Hematopoietic multipotent progenitor cell (in vitro differentiated cells): ENCODE results near the gene DPEP3. TPM values are rescaled to one million over a fixed set of nuclear protein-coding genes. Genes with fewer than 3 reads are reported as not detected.

Experiments used
- DNase-seq, 3 donors: peaks; one replicate each; pipeline ENCODE4 v3.0.0-alpha.2; 2011 to 2015; ENCODE audit warnings: low read depth in 2 of 3, low spot score in 2 of 3
- total RNA-seq: library from RNA; depleted of rRNA; stranded (reverse); fragments of >200 nt; gene quantifications from one replicate; pipeline ENCODE4 v1.2.3, GENCODE V29; 2012

Gene DPEP3
- total RNA-seq, 1 donor = 10.5 TPM

DNA sequence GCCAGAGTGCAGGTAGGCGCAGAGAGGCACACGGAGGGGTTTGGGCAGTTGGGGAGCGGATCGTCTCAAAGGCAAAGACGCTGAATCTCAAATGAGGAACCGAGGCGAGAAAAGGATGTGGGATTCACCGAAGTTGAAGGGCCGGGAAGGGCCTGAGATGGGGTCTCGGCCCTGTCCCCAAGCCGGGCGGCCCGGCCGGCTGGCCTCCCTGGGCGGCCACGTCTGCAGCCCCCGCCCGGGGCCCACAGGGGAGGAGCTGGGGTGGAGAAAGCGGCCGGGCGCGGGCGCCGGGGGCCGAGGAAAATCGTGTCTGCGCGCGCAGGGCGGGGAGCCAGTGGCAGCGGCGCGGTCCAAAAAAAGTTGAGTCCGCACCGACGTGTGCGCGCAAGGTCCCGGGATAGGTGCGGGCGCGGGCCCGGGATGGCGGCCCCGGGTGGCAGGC lies 12.3 kb downstream of the DPEP3 start:
- DNase-seq = peak in 2 of 3 donors; percentile 22 to 31

DNA sequence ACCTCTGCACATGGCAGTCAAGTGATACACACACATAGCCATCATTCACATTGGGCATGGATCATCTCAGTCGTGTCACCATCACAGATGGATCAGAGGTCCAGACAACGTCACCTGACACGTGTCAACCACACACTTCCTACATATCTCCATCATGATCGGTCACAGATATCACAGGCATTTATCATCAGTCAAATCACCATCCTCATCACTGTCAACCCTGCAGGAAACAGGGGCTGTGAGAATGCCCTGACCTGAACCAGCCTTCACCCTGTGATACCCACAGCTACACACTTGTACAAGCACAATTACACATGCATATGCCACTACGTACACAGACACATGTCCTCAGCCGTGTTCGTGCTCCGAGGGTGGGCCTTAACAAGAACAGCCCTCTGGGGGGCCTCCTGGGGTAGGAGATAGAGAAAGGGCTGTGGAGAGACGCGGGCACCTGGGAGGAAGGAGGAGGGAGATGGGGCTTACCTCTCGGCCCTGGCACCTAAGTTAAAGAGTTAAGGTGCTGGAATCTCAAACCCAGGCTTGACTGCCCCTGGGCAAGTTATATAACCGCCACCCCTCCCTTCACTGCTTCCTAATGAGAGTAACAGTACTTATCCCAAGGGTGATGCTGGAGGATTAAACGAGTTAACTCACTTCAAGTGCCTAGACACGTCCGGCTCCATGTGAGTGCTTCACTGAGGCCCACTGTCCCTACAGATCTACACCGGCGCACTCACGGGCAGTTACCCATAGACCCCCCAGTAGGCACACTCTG lies 12.9 kb downstream of the DPEP3 start:
- DNase-seq = peak in 2 of 3 donors; percentile 18 to 40

DNA sequence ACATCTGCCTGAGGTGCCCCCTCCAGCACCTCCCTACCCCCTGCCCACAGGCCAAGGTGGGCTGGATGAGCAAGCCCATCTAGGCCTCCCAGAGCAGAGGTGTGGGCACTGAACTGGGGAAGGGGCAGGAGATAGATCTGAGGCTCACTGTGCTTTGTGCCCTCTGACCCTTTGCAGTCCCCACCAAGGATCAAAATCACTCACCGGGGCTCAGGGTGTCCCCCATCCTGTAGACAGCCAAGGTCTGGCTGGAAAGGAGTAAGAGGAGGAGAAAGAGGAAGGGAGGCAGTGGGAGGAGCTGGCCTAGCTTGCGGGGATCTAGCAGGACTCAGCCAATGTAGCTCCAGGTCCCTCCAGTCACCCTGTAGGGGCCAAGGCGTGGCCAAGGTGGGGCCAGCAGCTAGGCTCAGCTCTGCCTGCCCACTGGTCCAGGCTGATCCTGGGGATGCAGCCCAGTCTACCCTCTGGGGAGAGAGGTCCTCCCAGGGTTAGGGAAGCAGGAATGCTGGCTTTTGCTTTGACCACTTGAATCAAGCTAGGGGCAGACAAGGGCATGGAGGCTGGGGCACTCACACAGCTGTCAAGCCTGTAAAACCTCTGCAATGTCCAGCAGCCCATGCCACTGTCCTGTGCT lies 13.6 kb downstream of the DPEP3 start:
- DNase-seq = no peak

DNA sequence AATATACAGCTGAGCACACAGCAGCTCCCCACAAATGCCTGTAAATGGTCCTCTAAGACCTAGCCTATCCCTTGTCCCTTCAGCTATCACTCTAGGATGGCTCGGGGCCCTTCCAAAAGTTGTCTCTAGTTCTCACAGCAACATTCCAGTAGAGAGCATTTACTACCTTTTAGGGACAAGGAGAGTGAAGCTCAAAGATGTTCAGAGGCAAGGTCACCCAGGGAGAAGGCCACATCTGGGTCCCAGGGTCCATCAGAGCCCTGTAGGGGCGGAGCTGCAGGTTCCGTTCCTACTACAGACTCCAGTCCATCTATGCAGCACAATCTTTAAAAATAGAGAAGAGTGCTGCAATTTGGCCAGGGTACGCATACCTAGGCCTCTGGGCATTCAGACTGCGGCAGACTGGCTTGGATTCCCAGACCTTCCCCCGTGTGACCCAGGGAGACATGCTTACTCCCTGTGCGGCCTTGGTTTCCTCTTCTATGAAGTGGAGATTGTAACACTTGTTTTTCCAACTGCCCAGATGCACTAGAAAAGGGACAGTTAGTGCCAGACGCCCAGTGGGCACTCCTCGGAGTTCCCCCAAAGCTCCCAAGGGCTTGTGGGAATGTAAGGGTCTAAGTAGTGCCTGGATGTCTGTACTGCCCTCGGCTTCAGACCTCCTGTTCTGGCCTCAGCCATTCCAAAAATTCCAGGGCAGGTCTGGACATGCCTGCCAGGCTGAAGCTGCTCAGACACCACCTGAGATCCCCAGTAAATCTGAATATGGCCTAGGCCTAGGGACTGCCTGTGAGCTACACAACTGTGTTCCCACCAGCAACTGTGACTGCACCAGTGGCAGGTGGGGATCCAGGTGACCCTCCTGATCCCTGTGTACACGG lies 14.4 kb downstream of the DPEP3 start:
- DNase-seq = no peak

DNA sequence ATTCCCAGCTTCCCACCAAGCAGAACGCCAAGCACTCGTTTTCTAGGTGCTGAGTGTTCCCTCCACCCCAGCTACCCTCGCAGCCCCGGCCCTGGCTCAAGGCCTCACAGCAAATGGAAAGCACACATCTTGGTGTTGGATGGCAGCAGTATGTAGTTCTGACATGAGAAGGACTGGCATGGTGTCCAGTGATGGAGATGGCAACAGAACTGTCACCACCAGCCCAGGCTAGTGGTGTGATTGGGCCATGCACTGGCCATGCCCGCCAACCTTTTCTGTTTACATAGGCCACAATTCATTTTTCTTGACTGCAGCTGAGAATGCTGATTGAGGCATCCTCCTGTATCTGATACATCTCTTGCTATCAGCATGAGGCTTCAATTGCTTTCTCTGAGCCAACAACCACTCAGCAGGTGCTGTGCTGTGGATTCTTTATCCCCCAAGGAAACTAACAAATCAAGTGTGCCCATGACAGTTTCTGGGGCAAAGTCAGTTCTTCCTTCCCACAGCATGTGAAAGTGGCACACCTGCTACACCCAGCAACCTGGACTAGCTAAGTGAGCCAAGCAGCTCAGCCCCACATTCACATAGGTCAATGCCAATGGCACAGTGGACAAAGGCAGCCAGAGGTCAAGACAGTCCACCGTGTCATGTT lies 15.7 kb downstream of the DPEP3 start:
- DNase-seq = no peak

DNA sequence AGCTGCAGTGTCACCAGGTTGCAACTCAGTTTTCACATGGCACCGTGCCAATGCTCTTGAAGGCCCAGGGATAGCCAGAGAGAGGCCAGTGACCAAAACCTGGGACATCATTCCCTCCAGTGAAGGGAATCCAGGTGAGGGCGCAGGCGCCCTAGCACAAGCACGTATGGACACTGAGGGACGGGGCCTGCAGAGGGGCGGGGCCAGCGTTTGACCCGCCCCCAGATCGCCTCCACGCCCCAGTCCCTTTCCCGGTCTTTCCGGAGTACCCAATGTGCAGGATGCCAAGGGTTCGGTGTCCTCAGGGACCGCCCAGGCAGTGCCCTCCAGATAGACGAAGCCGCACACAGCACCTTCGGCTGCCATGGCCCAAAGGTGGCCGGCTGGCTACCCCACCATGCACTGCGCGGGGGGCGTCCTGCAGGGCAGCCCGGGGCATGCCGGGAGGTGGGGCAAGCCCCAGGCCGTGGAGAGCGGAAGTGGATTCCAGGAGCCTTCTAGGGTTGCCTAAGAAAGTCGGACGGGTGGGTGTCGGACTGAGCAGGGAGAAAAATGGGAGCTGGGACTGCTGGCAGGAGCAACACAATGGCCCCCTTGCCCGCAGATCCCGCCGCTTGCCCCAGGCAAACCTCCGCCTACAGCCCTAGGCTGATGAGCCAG lies 16.5 kb downstream of the DPEP3 start:
- DNase-seq = no peak

DNA sequence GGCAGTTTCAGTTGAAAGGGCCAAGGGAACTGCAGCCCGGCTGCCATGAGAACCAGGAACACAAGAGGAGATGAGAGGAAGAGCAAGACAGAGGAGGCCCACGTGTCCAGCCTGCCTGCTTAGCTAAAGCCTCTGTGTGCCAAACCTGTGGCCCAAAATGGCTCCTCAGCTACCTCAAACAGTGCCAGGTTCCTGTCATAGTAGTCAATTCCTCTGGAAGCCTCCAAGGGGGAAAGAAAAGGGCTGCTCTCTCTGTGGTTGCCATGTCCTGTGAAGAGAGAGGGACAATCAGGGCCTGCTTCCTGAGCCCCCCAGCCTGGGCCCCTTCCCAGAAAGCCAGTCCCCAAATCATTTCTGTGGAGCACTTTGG lies 17.0 kb downstream of the DPEP3 start:
- DNase-seq = no peak

DNA sequence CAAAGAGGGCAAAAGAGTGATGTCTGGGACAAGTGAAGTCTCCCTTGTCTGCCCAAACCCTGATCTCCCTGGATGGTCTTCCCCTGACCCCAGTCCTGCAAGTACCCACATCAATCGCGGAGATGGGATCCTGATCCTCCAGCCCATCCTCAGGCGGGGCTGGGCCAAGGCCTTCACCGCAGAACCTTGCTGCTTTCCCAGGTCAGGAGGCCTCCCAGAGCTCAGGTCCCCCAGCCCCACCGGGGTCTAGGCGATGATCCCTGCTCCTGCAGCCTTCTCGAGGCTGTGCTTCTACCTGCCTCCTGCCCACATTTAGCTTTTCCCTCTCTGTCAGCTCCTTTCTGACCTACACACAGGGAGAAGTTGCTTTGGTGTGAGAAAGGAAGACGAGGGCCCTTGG lies 18.2 kb downstream of the DPEP3 start:
- DNase-seq = no peak

DNA sequence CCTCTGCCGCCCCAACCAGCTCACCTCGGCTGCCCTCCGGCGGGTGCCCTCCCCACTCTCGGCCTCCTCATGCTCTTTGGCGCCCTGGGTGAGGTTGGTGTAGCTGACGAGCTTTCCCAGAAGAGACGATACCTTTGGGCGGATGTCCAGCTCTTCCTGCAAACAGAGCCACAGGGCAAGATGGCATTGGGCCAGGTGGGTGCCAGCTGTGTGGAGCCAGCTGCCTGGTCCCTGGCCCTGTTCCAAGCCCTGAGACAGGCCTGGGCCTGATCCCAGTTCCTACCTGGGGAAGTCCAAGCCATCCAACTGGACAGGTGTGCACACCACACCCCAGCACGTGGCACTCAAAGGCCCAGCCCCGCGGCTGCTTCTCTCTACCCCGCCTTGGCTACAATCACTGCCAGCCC lies 18.7 kb downstream of the DPEP3 start:
- no peak for DNase-seq

DNA sequence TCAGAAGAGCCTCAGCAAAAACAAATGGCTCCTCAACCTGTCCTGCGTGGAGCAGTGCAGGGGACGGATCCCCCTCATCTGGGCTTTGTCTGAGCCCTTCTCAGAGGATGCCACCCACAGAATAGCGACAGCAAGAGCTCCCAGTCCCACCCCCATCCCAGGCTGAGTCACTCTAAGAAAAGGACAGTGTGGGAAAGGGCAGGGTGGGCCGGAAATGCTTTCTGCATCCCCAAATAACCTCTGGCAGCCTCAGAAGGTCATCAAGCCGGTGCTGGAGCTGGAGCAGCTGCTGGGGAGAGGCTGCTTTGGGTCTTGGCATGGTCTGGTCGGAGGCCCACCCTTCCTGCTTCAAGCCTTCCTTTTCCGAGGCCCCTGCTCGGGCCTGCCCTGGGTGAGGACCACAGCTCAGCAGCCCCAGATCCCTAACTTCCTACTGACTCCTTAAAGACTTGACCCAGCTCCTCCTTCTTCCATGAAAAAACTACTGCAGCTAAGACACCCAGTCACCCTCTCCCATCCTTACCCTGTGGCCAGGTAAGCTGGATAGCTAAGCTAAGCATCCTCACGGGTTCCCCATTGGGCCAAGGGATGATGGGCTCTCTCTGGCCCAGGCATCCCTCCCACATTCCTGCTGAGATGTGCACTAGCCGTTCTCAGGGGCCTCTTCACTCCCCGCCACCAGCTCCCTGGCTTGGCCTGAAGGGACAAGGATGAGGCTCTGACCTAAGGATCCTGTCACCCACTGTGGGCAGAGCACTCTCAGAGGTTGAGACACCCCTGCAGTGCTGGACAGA lies 20.6 kb downstream of the DPEP3 start:
- no peak for DNase-seq

DNA sequence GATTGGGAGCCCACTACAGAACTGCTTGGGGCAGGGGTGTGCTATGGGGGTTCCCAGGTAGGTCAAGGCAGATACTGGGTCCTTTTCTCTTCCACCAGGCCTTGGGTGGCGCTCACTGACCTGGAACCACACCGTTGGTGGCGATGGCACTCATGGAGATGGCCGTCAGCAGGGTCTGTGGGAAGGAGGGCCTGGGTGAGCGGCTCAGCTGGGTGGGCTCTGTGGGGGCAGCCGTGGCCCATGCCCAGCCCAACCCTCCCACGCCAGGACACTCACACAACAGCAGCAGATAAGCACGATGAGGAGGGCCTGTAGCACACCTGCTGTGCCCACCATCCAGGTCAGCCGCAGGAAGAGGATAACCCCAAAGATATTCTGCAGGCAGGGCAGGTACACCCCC lies 22.7 kb downstream of the DPEP3 start:
- no peak for DNase-seq

DNA sequence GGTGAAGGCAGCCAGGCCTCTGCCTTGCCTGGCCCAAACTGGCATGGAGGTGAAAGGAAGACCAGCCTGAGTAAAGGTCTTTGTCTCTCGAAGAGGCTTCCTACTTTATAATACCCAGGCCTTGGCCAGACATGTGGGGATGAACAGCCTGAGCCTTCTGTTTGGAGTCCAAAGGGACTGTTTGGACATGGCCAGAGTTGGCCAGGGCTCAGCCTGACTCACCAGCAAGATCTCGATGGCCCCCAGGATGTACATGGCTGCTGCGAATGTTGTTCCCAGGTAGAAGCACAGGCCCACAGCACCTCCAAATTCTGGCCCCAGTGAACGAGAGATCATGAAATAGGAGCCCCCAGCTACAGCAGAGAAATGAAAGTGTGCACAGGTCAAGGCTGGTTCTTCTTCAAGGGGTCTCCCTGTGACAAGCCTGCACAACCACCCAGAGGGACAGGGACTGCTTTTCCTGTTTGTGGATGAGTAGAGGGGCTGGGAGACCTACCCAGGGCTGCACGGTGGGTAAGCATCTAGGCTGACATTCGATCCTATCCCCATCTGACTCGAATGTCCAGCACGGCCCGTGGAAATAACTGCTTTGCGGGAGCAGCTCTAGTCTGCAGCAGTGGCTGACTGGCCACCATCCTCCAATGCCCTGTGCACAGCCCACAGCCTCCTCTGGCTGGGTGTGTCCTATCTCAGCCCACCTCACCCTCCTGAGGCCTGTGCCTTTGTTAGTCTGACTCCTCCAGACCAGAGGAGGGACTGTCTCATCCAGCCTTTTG lies 25.7 kb downstream of the DPEP3 start:
- no peak for DNase-seq

DNA sequence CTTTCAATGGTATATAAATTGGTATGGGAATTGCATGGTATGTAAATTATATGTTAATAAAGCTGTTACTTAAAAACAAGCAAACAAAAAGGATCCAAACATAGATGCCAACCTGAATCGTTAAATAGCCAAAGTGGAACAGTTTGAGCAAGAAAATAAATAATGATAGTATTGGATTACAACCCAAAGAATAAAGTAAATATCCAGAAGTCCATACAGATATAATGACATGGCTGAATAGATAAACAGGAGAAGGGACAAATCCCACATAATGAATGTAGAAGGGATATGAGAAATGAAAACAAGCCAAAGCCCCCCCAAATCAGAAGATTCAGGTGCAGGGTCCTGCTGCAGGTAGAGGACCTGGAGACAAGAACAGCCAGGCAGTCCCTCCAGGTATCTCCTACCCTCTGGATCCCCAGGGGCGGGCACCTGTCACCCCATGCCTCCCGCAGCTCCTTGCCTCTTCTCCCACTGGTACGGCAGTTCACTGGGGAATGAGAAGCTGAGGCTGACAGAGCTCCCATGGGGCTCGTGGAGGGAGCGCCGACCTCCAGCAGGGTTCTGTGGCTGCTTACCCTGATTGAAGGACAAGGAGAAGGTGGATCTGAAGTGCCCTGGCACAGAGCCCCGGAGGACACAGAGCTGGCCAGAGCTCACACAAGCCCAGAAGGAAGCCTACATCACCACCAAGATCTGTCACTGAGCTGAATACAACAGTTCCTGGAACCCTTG lies 26.5 kb downstream of the DPEP3 start:
- no peak for DNase-seq

DNA sequence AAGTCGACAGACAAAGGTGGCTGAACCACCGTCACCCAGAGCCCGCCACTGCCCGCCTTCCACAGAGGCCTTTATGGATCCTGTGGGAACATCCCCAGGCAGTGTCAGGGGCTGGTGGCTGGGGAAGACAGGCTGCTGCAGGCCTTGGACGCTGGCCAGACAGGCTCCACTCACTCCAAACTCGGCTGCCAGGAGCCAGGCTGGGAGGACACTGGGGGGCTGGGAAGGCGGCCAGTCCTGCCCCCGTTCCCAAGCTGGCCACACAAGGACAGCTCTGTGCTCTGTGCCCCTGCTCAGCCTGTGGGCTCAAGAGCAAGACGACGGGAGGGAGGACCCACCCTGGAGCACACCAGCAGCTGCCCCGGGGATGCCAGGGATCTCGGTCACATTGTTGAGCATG lies 28.8 kb downstream of the DPEP3 start:
- no peak for DNase-seq

DNA sequence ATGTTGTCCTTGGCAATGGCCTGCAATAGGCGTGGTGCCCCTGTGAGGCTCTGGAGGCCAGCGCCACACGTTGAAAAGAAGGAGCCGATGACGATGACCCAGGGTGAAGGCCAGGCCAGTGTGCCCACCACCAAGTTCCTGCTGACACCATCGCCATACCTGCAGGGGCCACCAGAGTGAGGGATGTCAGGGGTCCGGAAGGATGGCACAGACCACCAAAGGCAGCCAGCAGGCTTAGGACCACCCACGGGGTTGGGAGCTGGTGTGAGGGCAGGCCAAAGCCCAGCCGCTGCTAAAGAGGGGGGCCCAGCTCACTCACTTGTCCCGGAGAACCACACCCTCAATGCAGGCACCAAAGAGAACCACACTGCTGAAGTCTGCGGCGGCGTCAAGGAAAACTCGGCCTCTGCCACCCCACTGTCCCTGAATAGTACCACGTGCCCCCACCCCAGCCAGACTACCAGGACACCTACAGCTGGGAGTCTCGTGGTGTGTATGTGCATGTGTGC lies 29.9 kb downstream of the DPEP3 start:
- DNase-seq = no peak

DNA sequence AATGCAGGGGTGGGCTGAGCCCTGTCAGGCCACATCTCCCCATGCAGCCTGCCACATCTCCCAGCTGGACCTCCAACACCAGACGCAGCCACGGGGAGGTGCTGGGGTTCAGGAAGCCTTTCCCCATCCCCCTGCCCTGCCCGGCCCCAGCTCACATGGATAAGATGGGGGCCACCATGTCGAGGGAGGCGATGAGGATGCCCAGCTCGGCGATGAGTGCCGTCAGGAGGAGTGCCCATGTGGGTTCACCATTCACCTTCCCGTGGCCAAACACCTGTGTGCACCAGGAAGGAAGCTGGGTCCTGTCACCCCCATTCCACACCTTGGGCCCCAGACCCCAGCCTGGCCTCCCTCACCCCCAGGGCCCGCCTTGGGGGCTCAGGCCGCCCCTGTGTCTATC lies 30.7 kb downstream of the DPEP3 start:
- no peak for DNase-seq

DNA sequence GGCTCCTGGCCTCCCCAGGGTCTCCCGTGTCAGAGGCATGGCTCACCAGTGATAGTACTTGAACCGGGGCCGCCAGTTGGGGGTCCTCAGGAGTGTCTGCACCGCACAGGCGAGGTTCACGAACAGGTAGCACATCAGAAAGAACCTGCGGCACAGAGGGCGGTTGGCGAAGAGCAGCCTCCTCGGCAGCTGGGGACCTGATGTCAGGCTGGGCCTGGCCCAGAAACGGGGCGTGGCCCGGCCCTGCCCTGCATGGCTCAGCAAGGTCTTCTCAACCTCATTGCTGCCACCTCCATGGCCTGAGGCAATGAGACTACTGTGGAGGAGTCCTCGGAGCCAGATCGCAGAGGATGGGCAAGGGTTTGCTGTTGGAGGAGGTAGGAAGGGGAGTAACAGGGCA lies 32.3 kb downstream of the DPEP3 start:
- DNase-seq = no peak

DNA sequence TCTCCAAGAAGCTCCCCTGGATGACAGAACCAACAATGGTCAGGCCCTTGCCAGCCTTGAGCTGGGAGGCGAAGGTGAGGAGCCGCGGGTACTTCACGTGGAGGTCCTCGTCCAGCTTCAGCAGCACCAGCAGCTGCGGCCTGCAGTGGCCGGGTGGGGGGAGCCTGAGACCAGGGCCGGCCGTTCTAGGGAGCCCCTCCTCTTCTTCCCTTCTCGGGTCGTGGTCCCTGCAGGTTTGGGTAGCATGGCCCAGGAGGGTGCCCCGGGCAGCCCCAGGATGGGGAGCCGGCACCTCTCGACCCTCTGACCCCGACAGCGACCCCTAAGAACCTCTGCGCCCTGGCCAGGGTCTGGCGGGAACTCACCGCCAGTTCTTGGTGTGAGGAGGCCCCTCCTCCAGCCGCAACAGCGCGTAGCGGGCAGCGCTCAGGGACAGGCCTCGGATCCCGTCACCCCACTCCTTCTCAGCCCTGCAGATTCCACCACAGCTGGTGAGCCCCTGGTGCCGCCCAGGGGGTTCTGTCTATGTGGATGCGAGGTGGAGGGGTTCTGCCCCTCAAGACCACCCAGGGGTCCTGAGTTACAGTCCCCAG lies 33.2 kb downstream of the DPEP3 start:
- no peak for DNase-seq
